NCI-H526 treated with DMSO at 0.1 percent for 48 hours (cell line): ENCODE results near the gene ATP6V0C.
"Not testable (repeated sequence)": the region's sequence is repeated elsewhere in the genome, so short reads cannot be mapped to it uniquely, and the experiment has no call there.

Experiments used
- DNase-seq: peaks from one replicate; lab custom pipeline; 2025; lab: John Stamatoyannopoulos, UW

The ATP6V0C gene

DNA sequence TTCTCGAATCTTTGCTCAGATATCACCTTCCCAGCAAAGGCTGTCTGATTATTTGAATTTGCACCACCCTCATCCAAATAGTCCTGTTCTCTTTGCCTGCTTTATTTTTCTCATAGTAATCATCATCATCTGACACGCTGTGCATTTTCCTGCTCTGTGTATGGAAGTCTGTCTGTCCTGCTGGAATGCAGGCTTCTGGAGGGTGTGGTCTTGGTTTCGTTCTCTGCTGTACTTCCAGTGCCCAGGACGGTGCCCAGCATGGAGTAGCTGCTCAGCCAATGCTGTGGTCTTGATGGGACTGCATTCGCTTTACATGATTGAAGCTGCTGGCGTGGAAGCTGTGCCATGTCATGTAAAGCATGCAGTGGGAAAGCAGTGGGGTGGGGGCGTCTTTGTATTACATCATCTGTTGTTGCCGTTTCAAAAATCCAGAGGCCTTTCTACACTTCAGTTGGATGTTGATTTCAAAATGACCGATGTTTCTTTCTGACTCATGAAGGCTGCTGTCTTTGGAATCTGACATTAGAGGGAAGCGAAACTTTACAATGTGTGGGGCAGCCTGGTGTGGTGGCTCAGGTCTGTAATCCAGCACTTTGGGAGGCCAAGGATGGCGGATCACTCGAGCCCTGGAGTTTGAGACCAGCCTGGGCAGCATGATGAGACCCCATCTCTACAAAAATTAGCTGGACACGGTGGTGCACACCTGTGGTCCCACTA lies 41.1 kb downstream of the ATP6V0C start:
- DNase-seq: not testable (repeated sequence)

DNA sequence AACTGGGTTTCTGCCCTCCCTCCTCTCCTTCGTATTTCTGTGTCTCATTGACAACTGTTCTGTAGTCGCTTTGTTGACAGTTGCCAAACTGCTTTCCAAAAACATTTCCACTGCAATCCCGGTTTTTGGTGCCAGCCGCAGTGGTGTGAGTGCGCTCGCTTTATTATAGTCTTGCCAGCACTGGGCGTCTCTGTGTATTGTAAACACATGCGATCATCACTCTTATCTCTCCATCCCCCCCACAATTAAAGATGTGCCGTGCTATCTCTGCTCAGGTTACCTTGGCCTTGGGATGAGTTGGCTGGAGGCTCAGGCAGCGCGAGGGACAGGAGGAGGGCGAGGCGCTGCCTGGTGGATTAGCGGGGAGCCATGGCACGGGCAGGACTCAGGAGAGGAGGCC lies 43.4 kb downstream of the ATP6V0C start:
- DNase-seq: not testable (repeated sequence)

DNA sequence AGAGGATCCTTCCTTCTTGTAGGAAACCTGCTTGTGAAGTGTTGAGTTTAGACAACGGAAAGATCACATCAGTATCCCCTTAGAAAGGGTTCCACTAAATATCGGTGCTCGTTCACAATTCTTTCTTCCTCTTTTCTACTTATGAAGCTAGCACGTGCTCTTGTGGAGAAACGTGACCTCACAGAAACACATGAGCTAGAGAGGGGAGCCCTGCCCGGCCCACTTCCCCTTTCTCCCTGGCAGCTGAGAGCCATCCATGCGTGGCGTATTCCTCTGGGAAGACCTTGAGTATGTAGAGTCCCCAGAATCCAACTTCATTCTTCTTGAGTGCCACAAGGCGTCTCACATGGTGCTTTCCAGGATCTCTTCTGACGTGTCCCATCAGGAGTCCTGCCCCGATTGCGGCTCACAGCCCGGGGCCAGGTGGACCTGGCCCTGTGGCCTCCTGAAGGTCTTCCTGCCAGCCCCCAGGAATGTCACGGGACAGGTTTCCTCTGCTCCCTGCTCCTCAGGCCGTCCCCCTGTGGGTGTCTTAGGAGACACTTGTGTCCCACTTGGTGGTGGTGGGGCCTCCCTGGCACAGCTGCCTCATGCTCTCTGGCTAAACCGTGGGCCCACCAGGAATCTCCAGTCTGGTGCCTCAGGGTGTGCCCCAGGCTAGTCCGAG lies 46.5 kb downstream of the ATP6V0C start:
- not testable (repeated sequence) for DNase-seq

DNA sequence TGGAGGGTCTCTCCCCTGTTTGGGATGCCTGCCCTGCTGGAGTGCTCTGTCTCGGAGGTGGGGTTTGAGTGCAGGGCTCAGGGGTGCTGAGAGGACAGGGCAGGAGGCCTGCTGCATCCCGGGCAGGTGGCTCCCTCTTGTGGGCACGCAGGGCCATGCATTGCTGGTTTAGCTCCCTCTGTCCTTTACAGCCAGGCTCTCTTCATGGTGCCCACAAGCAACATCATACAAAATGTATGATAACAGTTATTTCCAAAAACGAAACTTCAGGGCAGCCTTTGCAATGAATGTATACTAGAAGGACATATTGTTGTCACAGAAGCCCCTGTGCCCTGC lies 47.0 kb downstream of the ATP6V0C start:
- DNase-seq: not testable (repeated sequence)

DNA sequence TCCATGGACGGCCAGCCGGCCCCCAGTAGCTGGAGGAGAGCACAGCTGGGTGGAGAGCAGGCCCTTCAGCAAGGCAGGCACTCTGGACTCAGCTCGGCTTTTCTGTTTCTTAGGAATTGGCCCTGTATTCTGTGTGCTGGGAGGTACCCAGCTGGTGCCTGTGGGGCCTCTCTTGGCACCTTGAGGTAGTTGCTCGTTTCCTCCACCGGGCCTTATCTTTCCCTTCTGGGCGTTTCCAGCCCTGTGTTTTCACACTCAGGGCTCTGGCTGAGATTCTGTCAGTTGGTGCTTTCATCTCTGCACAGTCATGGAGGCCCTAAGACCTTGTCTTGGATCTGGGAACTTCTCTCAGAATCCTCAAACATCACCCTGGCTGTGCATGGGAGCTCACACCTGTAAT lies 53.8 kb downstream of the ATP6V0C start:
- not testable (repeated sequence) for DNase-seq

DNA sequence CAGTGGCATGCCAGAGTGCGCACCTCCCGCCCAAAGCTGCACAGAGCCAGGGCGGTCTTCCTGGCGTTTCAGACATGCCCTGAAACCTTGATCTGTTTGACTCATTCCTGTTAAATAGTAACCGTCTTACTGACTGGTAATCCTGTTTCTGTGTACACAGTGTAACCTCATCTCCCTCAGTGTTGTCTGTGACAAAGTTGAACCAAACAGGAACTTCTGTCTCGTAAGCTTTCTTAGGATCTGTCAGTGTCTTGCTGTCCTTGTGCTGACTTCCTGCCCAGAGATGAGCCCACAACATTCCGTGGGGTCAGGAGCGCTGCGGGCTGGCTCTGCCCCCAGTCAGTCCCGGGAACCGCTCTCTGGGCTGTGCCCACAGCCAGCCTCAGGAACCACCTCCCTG lies 54.8 kb downstream of the ATP6V0C start:
- not testable (repeated sequence) for DNase-seq
